Measurements from ENCODE around the gene STX8.

GRCh38 chr17:9439851-9440250 lies 135.8 kb downstream of the STX8 start:
- TF ChIP-seq CTCF (IDR thresholded peaks at IDR 0.05), result no peak
- no peak for TF ChIP-seq POLR2A (IDR thresholded peaks at IDR 0.05)
